Lung (tissue), 12 donors: ENCODE results near the gene STARD10. TPM values are rescaled to one million over a fixed set of nuclear protein-coding genes. Genes with fewer than 3 reads are reported as not detected.

ENCODE experiments used
- ATAC-seq: fragments of 200-7000 bp; cut with Tn5 transposase; one replicate; pipeline ENCODE4 v1.9.1; 2020; ENCODE audit warnings: moderate number of reproducible peaks; ENCODE audit not compliant: insufficient read depth, low FRiP score
- DNase-seq, 3 donors: peaks; one replicate each; pipeline ENCODE4 v3.0.0-alpha.2; 2013 to 2017
- H3K27ac ChIP-seq, 2 donors: one replicate each; pipeline ENCODE4 v1.5.1; 2013; ENCODE audit warnings: mild to moderate bottlenecking in 2 of 2, moderate library complexity in 2 of 2, control low read depth in 1 of 2, inconsistent platforms in 1 of 2, low read depth in 1 of 2, low read length in 1 of 2
- H3K27me3 ChIP-seq, 3 donors: one replicate each; pipeline ENCODE4 v1.5.1; 2013; ENCODE audit warnings: low read length in 2 of 3; ENCODE audit not compliant: control insufficient read depth in 3 of 3, insufficient read depth in 3 of 3
- H3K36me3 ChIP-seq, 4 donors: one replicate each; pipeline ENCODE4 v1.5.1; 2013; ENCODE audit warnings: low read length in 4 of 4, mild to moderate bottlenecking in 1 of 4, moderate library complexity in 1 of 4; ENCODE audit not compliant: control insufficient read depth in 4 of 4, insufficient read depth in 4 of 4
- H3K4me1 ChIP-seq, 5 donors: one replicate each; pipeline ENCODE4 v1.5.1; 2013; ENCODE audit warnings: low read length in 5 of 5, mild to moderate bottlenecking in 2 of 5, moderate library complexity in 1 of 5; ENCODE audit not compliant: control insufficient read depth in 5 of 5, insufficient read depth in 5 of 5
- H3K4me3 ChIP-seq: one replicate; pipeline ENCODE4 v1.5.1; 2013; ENCODE audit warnings: mild to moderate bottlenecking, control low read depth, moderate library complexity
- H3K9ac ChIP-seq, 2 donors: one replicate each; pipeline ENCODE4 v1.5.1; 2013; ENCODE audit warnings: low read length in 2 of 2, control low read depth in 1 of 2; ENCODE audit not compliant: insufficient read depth in 1 of 2
- H3K9me3 ChIP-seq, 4 donors: one replicate each; pipeline ENCODE4 v1.5.1; 2013; ENCODE audit warnings: low read length in 3 of 4, mild to moderate bottlenecking in 1 of 4, moderate library complexity in 1 of 4; ENCODE audit not compliant: control insufficient read depth in 4 of 4, insufficient read depth in 3 of 4
- CTCF ChIP-seq: IDR thresholded peaks from 2 replicates; pipeline ENCODE4 v1.5.1; 2012; ENCODE audit warnings: mild to moderate bottlenecking; ENCODE audit errors: control extremely low read depth, extremely low read depth
- WGBS, 2 donors: extraction: QIAGEN DNeasy Blood & Tissue Kit; methylation state at CpG; one replicate each; pipeline ENCODE4 v1.1.7; 2013; 5-methylcytosine and 5-hydroxymethylcytosine counted together
- polyA plus RNA-seq, 2 donors: library from polyadenylated mRNA; stranded (reverse); fragments of 200-250 nt; gene quantifications; one replicate each; pipeline ENCODE4 v1.2.1, GENCODE V29; 2013
- total RNA-seq, 2 donors: library from RNA; depleted of rRNA in 1 of 2; stranded (reverse); fragments of >200 nt in 1 of 2; gene quantifications; one replicate each; pipeline ENCODE4 v1.2.1, GENCODE V29; 2014 to 2021
- donor health status: control.
- donor health status: control.
- donor health status: Bipolar disorder and iron deficiency.
- donor health status: healthy.
- donor health status: DM: yes; HTN: yes; CAD: no.

The STARD10 gene
- total and polyA plus RNA-seq, 4 donors: 66.5 to 198 (median 102) TPM

- WGBS, 2 donors: 94 to 96% methylated on average over 15 of the region's 15 CpGs
- H3K4me3 ChIP-seq: no peak overlapping the region
- no peak overlapping the region for H3K9ac ChIP-seq
- ATAC-seq (no peak), DNase-seq (no peak)
- peaks cover 0 to 16% (median 3%) of the 10 kb centered on the region in 5 donors for H3K4me1 ChIP-seq
- no peaks in the 10 kb centered on the region for H3K27me3 ChIP-seq
- H3K36me3 ChIP-seq: peaks cover 0 to 19% (median 8%) of the 10 kb centered on the region in 4 donors
- no peak for TF ChIP-seq CTCF
- H3K9me3 ChIP-seq: no peaks in the 10 kb centered on the region
- no peak overlapping the region for H3K27ac ChIP-seq
Measured at GRCh38 chr11:72820439-72821139, 26.7 kb upstream of the STARD10 start.

- ATAC-seq: no peak
Measured at GRCh38 chr11:72818971-72819370, 25.1 kb upstream of the STARD10 start.

GRCh38 chr11:72817966-72818365 is 24.1 kb upstream of the STARD10 start:
- Histone ChIP-seq H3K9ac (no peak overlapping the region), H3K9me3 (peaks cover 0 to 2% (median 0%) of the 10 kb centered on the region in 4 donors), H3K27ac (no peak overlapping the region), H3K36me3 (peaks cover 0 to 16% (median 8%) of the 10 kb centered on the region in 4 donors), H3K4me1 (peaks cover 2 to 28% (median 10%) of the 10 kb centered on the region in 5 donors), H3K27me3 (no peaks in the 10 kb centered on the region), H3K4me3 (no peak overlapping the region)
- DNase-seq (no peak), ATAC-seq (no peak)
- WGBS, 2 donors: 79 to 91% methylated on average over 4 of the region's 4 CpGs
- no peak for TF ChIP-seq CTCF

More at GRCh38 chr11:72818971-72819370, 25.1 kb upstream of the STARD10 start:
- 86 to 88% methylated on average over 4 of the region's 4 CpGs for WGBS, 2 donors
- no peak for TF ChIP-seq CTCF
- peaks cover 0 to 19% (median 8%) of the 10 kb centered on the region in 4 donors for H3K36me3 ChIP-seq
- H3K9ac ChIP-seq: no peak overlapping the region
- H3K4me1 ChIP-seq: peaks cover 2 to 23% (median 10%) of the 10 kb centered on the region in 5 donors
- H3K9me3 ChIP-seq: peaks cover 0 to 2% (median 0%) of the 10 kb centered on the region in 4 donors
- no peak overlapping the region for H3K27ac ChIP-seq
- no peak for DNase-seq
- no peaks in the 10 kb centered on the region for H3K27me3 ChIP-seq
- H3K4me3 ChIP-seq: no peak overlapping the region
